Activated CD4-positive, alpha-beta T cell treated with anti-CD3 and anti-CD28 coated beads, Interleukin-2, amount 50 U/mL, for 24 hours (primary cell): ENCODE data around the gene ASB10.

Experiments
- DNase-seq, 2 donors: peaks; one replicate each; pipeline ENCODE4 v3.0.0-alpha.2; 2020; ENCODE audit warnings: low read depth in 1 of 2, low spot score in 1 of 2

ASB10 gene

DNA sequence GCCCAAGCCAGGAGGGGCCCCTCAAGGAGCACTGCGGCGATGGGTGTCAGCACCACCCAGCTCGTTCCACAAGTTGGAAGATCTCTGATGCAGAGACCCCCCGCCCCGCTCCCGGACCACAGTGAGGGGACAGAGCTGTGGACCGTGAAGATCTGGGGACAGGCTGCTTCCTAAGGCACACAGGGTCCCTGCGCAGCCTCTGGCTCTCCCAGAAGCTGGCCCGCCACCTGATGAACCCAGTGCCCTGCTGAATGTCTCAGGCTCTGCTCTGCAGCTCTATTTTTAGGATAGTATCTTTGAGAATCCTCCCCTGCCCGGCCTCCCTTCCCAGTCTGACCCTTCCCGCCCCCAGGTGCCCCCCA, 49.3 kb downstream of the ASB10 start:
- DNase-seq, result no peak

DNA sequence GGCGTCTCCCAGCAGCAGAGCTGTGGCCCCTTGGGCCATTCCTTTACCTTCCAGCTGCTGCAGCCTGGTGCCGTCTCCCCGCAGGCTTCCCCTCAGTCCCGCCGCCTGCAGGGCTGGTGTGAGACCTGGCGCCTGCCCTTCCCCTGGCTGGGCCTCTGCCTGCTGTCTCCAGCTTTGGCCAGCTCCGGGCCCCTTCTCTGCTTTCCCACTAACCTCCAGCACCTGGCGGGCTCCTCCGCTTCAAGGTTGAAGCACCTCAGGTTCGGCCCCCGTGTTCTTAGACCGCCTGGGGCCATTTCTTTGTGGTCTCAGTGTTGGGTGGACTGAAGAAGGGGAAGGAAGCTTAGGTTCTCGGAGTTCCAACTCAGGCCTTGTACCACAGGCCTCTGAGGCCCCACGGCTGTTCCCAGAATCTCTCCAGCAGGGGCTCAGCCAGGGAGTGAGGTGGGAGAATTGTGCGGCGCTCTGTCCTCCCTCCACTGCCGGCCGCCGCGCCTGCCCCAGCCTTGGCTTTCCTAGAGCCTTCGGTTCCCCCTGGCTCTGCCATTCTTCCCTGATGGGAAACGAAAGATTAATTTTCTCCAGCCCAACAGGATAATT, 49.9 kb downstream of the ASB10 start:
- no peak for DNase-seq

DNA sequence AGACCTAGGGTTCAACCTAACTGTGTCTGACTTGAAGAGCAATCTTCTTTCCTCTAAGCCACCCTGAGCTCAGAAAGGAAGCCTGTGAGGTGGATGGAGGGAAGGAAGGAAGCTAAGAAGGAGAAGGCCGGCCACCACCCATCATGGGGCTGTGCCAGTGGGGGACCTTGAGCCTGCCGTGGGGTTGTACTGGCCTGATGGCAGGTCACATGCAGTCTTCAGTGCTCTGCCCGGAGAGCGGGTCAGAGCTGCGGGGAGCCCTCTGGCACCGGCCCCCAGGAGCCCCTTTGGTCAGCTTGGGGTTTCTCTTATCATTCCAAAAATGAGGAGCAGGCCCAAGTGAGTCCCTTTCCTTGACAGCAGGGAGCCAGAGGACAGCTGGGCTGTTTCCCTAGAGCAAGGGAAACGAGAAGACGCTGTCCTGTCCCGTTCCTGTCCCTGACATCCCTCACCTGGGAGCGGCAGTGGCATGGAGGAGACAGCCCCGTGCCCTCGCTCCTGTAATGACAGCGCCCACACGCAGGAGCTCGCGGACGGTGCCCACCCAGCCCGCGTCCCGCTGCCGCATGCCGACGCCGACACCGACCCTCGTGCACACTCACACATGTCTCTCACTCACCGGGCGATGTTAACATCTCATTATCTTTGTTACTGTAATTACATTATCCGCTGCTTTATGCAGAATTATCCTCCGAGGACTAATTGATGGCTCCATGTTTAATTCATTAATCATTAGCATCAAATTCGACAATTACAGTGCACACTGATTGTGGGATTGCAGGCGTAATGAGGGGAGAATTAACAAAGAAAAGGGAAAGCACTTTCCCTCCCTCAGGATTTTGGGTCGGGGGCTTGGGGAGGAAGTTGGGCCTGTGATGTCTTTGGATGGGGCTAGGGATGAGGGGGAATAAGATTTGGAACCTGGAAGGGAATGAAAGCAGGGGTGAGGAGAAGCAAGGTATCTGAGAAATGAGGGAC, 50.9 kb downstream of the ASB10 start:
- DNase-seq, result no peak

DNA sequence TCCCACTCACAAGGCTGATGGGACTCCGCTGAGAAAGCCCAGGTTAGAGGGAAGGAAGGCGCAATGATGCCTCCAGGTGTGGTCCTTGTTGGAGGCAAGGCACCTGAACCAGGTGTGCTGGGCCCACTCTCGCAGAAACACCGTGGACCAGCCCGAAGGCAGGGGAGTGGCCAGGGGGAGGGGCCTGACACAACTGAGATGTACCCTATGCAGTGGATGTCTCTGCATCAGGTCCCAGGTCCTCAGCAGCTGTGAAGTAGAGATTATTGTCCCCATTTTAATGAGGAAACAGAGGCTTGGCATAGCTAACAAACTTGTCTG, 51.6 kb downstream of the ASB10 start:
- no peak for DNase-seq

DNA sequence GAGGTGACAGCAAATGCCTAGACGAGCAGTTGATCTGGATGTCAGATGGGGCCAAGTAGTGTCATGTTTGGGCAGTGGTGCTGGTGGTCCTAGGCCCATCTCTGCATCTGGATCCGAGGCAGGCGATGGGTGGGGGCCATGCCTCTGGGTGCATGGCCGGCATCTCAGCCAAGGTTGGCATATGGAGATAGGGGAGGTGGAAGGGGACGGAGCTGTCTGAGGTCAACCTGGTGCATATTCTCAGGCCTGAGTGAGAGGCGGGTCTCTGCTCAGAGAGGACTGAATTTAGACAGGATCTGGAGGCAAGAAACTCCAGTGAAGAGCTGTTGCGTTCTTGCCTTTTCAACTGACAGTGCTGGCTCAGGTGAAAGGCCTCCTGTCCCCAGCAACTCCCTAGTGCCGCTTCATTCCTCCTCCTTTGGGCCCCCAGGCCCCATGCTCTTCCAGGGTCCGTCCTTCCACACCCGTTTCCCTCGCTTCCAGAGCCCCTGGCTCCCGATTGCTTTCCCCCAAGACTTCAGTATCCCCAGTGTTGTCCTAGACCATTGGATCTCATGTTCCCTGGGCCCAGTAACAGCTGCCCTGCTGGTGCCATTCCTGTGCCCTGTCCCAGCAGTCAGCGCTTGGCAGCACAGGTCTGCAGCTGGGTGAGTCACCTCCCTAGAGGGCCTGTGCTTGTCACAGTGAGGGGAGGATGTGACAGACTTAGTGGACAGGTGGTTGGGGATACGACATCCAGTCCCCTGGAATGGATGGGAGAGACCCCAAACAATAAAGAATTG, 52.1 kb downstream of the ASB10 start:
- DNase-seq, result no peak

DNA sequence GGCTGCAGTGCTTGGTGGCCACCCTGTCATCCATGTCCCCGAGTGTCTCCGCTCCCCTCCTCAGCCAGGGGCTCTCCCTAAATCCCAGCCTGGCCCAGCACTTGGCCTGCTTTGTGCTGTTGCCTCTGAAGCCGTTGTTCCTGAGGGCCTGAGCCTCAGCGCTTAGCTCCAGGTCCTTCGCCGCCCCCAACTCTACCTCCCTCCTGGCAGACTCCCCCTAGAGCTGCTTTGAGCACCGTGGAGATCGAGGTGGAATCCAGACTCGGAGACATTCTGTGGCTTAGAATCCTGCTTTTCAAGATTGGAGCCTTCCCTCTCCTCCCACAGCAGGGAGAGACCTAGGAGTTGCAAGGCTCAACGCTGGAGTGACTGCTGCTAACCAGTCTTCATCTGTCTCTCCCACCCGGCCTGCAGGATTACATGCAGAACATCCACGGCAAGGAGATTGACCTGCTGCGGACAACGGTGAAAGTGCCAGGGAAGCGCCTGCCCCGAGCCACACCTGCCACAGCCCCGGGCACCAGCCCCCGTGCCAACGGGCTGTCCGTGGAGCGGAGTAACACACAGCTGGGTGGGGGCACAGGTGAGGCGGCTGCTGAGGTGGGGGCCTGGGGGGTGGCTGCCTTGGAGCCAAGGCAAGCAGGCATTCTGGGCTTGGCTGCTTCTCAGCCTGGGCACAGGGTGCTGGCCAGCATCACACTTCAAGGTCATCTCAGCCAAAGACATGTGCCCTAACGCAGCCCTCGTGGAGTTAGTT, 52.9 kb downstream of the ASB10 start:
- no peak for DNase-seq

DNA sequence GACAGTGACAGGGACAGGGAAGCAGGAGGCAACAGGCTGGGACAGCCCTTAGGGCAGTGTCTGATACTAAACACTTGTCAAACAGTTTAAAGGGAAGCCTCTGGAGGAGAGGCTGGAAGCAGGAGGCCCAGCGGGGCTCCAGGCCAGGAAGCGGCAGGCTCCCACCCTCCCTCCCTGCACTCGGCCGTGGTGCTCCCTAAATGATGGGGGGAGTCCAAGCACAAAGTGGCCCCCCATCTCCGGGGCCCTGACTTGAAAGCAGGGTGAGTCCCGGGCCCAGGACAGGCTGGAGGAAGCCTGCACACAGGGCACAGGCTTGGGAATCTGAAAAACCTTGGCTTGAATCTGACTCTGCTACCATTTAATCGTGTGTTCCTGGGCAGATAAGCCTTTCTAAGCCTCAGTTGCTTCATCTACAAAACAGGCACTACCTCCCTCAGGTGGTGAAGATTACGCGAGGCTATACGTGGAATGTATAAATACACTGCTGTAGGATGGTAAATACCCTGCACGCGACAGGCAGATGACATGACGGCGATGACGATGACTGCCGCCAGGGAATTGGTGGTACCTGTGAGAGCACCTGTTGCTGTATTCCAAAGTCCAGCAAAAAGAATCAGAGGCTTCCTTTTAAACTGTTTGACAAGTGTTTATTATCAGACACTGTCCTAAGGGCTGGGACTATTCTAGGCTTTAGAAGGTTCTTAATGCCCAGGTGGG, 53.6 kb downstream of the ASB10 start:
- DNase-seq, result no peak

DNA sequence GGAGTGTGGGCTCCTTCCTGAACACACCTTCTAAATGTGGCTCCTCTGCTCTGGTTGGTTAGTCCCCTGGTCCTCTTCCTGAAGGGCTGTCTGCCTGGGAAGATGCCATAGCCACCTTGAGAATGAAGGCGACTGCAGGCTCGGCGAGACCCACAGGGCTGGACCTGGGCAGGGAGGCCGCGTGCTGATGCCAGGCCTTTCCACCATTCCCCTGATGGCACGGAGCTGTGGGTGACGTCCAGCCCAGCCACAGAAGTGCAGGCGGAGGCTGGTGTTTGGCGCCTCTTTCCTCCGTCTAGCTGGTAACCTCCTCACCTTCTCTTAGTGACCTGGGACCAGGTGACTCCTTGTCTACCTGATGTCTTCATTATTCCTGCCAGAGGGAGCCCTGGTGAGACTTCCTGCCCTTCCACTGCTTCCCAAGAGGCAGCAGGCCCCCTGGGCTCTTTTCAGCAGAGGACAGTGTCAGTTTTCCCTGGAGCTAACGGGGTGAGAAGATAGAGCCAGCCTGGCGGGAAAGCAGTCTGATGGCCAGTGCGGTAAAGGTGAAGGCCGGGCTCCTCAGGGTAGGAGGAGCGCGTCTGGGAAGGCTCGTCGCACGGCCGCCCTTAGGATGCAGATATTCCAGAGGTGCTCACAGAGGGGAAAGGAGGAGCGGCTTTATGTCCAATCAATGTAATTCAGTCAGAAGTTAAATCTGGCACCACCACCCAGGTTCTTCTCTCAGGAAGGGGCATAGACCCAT, 54.4 kb downstream of the ASB10 start:
- DNase-seq, result no peak

DNA sequence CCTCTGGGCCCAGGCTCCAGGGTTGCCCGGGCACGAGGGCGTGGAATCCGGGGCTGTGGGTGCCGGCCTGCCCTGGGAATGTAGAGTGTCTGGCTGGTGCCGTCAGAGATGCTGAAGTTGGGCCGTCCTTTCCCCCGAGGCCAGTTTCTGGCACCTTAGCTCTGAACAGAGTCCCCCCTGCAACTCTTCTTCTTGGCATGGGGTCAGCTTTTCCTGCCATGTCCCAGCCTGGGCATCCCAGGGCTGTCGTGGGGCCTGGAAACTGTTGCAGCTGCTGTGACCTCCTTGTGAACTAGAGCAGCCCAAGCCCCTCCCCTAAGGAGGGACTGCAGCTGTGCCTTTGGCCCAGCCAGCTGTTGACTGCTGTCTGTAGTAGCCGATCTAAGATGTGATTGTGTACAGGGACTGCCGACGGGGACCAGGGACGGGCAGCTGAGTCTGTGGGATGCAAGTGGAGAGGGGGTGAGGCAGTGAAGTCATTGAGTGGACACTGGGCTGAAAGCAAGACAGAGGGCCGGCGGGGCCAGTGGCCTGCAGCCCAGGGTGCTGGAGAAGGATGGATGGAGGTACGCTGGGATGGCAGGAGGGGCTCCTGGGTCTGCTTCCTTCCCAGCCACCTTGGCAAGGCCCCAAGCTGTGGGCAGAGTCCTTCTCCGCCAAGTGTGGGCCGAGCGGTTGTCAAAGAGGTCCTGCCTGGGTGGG, 55.3 kb downstream of the ASB10 start:
- no peak for DNase-seq

DNA sequence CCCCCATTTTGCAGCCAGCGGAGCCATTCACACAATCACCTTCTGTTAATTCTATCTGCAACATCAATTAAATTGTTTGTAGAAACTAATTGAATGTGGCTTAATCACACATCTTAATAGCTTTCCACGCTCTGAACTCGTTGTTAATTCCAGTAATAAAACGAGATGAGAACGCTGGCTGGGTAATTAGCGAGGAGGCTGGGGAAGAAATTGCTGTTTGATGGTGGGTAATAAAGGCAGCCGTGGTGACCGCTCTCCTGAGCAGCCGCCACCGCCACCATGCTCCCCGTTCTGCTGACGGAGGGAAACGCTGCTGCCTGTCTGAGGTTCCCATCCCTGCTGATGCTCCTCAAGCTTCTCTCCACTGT, 55.8 kb downstream of the ASB10 start:
- DNase-seq, result no peak

DNA sequence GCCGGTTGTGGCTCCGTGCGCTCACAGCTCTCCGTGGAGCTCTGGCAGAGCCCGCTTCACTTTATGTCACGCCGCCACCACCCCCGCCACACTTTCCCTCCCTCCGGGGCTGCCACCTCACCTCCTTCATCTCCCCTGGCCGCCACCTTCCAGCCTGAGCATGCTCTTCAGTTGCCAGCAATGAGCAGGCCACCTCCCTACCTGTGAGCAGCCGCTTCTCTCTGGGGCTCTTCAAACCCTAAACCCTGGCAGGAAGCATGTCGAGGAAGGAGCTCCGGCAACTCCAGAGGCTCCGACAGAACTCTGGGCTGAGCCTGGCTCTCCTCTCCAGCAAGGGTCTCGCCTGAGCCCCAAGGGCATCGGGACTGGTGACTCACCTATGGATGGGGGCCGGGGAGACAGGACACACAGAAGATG, 56.3 kb downstream of the ASB10 start:
- DNase-seq, result no peak

DNA sequence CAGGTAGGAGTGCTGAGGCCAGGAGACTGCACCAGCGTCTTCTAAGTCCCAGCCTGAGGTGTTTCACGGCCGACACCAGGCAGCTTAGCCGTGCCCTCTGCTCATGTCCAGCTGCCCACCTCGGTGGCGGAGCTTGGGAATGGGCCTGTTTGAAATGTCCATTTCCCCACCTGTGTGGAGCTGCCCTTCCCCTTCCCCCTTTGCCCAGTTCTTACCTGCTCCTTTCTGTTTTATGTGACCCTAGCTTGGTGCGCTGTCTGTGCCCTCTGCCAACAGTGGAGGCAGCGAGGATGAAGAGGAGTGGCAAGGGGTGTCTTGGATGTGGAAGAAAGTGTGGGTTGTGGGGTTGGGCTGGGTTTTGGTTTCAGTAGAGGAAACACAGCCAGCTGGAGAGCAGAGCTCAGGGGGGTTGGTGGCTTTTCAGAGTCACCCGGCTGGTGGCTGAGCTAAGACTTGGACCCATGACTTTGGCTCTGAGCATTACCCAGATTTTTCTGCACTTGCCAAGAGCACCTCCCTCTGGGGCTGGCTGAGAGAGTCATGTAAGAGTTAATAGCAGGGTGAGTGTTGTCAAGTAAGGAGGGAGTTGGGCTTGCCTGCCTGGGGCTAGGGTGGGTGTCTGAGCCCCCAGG, 57.0 kb downstream of the ASB10 start:
- DNase-seq, result no peak

DNA sequence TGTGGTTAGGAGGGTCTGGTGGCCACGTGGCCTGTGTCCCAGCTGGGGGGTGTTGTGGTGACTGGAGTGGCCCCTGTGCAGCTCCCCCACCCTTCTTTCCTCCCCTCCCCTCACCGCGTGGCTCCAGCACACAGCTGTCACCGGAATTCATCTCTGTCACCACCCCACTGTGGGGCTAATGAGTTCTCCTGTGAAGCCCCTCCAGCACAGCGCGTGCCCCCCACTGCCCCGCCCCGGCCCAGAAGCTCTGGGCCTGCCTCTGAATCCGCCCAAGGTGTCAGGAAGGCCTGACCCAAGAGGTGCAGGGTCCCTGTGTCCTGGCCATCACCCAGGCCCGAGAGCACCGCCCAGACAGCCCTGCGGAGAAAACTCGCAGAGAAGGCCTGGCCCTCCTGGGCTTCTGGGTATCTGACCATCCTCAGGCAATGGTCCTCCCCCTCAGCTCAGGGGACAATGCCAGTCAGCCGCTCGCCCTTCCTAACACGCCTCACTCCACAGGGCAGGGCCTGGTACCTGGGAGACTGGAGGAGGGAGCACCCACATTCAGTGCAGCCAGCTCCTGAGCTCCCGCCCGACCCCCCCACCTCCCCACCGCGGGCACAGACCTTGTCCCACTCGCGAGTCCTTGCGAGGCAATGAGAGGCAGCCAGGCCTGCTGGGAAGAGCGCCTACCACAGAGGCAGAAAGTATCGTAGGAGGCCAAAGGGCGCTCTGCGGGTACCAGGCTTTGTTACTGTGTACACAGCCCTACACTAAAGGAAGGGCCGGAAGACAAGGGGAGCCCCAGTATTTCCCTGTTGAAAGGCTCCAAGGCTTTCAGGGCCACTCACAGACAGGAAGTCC, 57.7 kb downstream of the ASB10 start:
- DNase-seq, result no peak

DNA sequence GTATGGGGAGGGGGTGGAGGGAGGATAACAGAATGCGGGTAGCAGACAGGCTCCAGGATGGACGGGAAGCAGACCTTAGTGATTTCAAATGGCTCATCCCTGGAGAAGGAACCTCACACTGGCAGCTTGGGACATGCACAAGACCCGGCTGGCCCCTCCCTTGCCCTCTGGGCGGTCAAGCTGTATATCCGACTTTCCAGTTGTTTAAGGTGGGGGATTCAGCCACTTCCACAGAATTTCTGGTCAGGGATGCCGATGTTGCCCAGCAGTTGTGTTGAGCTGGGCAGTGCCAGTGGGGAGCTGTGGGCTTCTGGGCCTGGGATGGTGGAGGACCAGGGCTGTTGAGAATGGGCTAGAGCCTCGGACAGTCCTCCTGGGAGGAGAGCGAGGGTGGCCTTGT, 58.3 kb downstream of the ASB10 start:
- no peak for DNase-seq

DNA sequence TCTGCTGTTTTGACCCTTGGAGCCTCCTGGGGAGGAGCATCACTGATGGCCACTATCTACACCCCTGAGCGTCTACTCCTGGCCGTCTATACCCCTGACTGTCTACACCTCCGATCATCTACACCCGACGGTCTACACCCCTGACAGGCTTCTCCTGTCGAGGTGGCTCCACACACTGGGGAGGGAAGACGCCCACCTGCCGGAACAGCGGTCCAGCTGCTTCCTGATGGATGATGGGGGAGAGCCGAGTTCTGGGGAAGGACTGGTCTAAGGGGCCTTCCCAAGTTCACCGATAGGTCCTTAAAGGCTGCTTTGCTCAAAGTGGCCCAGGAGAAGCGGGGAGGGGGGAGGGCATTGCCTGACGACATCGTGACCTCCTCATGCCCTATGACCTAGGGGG, 58.9 kb downstream of the ASB10 start:
- no peak for DNase-seq

DNA sequence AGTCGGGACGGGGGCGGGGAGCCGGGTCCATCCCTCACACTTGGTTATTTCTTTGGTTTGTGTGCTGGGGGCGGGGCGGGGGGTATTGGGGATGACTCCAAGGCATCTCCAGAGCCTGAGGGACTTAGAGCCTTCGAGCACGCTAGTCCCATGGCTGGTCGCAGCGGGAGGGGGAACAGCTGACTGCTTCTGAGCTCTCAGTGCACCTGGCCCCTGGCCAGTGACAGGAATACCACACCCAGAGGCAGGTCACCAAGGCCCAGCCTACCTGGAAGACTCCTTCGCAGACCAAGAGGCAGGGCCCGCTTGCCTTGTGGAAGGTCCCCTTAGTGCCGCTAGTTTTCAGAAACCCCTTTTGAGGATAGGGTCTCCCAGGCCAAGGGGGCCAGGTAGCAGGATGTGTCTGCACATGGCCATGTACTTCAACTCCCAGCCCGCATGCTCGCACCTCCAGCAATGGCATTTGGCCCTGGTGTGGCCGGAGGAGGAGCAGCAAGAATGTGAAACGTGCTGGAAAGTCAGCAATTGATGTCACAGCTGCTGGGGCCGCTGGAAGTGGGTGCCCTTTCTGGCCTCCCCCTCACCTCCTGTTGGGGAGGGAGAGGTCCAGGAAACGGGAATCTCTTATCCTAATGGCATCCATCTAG, 60.4 kb downstream of the ASB10 start:
- DNase-seq, result no peak

DNA sequence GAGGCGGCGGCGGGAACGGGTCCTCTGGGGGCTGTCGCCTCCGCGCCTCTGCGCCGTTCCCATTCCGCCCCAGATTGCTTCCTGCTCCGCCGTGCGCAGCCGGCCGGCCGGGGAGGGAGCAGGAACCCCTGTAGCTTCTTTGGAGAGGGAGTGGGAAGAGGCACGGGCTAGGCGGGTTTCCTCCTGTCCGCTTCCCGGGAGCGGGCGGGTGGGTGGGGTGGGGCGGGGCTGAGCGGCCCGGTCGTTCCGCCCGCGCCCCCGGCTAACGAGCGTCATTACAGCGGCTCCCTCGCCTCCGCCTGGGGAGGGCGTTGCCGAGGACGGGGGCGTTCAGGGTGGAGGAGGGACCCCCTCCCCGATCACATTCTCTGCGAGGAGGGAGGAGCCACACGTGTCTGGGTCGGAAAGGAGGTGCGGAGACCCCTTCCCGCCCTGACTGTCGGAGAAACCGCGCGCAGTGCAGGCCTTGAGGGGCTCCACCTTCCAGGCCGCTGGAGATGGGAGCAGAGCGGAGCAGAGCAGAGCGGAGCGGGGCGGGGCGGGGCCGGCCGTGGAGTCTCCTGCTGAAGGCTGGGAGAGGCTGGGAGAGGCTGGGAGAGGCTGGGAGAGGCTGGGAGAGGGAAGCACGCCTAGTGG, 61.1 kb downstream of the ASB10 start:
- no peak for DNase-seq
